Stimulated activated CD4-positive, alpha-beta T cell treated with anti-CD3 and anti-CD28 coated beads, Interleukin-4, amount 100 ng/mL, for 24 hours (primary cell): Measurements from ENCODE around the gene MAP3K7.

ENCODE experiments used
- DNase-seq: peaks from one replicate; pipeline ENCODE4 v3.0.0-alpha.2; 2020

Gene MAP3K7

GRCh38 chr6:90523779-90524310 is 63.0 kb downstream of the MAP3K7 start:
- no peak for DNase-seq

- no peak for DNase-seq
Observed at GRCh38 chr6:90521955-90522354, 64.9 kb downstream of the MAP3K7 start.

GRCh38 chr6:90516074-90516660 is 70.7 kb downstream of the MAP3K7 start:
- no peak for DNase-seq

- DNase-seq: no peak
Observed at GRCh38 chr6:90514496-90514895, 72.4 kb downstream of the MAP3K7 start.

- no peak for DNase-seq
Observed at GRCh38 chr6:90508753-90509152, 78.1 kb downstream of the MAP3K7 start.

- no peak for DNase-seq
Observed at GRCh38 chr6:90502866-90503407, 83.9 kb downstream of the MAP3K7 start.

- DNase-seq: no peak
Observed at GRCh38 chr6:90502381-90502780, 84.5 kb downstream of the MAP3K7 start.

- no peak for DNase-seq
Observed at GRCh38 chr6:90500458-90500857, 86.4 kb downstream of the MAP3K7 start.

- DNase-seq: no peak
Observed at GRCh38 chr6:90497411-90497810, 89.5 kb downstream of the MAP3K7 start.

- DNase-seq: no peak
Observed at GRCh38 chr6:90496258-90497016, 90.4 kb downstream of the MAP3K7 start.

- DNase-seq: no peak
Observed at GRCh38 chr6:90495216-90495817, 91.6 kb downstream of the MAP3K7 start.

GRCh38 chr6:90494067-90494780 is 92.6 kb downstream of the MAP3K7 start:
- no peak for DNase-seq

GRCh38 chr6:90493332-90493731 is 93.5 kb downstream of the MAP3K7 start:
- DNase-seq: no peak

- DNase-seq: no peak
Observed at GRCh38 chr6:90492798-90493197, 94.1 kb downstream of the MAP3K7 start.

GRCh38 chr6:90492369-90492768 is 94.5 kb downstream of the MAP3K7 start:
- no peak for DNase-seq

GRCh38 chr6:90490030-90490716 is 96.7 kb downstream of the MAP3K7 start:
- DNase-seq: no peak

- no peak for DNase-seq
Observed at GRCh38 chr6:90488816-90489215, 98.1 kb downstream of the MAP3K7 start.

- no peak for DNase-seq
Observed at GRCh38 chr6:90485635-90486277, 101.1 kb downstream of the MAP3K7 start.

GRCh38 chr6:90484903-90485302 is 102.0 kb downstream of the MAP3K7 start:
- DNase-seq: no peak

- no peak for DNase-seq
Observed at GRCh38 chr6:90484385-90484784, 102.5 kb downstream of the MAP3K7 start.

GRCh38 chr6:90483956-90484355 is 102.9 kb downstream of the MAP3K7 start:
- DNase-seq: no peak
